HL-60/S4 (cell line): Measurements from ENCODE around the gene BTBD3.

Experiments used
- in situ Hi-C: fragments of 300-500 bp; cut with MboI; formaldehyde crosslinking; loops from 2 replicates; pipeline ENCODE4 v1.14.3; 2022; ENCODE audit warnings: low sequenced_read_pairs

BTBD3 gene

GRCh38 chr20:11912659-11913415 lies 4.9 kb upstream of the BTBD3 start:
- in situ Hi-C loops = no loop called here

GRCh38 chr20:11918391-11918845 lies 725 bp downstream of the BTBD3 start:
- in situ Hi-C loops = no loop called here

DNA sequence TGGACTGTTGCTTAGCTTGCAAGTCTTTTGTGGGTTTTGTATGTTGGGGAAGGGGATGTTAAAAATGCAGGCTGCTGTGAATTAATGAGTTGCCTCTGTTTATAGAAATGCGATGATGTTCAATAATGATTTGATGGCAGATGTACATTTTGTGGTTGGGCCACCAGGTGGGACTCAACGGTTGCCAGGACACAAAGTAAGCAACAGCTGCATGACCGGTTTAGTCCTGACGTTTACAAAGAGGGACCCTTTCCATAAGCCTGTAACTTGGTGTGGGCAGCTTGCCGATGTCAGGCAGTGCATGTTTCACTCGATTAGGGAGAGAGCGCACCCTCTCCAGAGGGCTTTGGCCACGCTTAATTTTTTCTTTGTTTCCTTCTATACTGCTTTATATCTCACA lies 1.3 kb downstream of the BTBD3 start:
- in situ Hi-C loops = no loop called here

DNA sequence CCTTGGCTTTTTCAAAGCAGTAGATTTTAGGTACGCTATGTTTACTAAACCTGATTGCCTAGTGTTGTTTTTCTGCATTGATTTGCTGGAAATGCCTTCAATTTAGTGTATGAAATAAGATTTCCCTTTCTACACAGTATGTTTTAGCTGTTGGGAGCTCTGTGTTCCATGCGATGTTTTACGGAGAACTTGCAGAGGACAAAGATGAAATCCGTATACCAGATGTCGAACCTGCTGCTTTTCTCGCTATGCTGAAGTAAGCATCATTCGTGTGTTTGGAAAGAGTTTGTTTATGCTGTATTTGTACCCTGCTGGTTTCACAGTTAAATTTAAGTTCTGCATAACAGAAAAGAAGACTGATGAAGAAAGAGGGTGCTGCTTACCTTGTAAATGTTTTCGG lies 1.9 kb downstream of the BTBD3 start:
- in situ Hi-C loops = no loop called here

- in situ Hi-C loops = no loop called here
These were observed 2.4 kb downstream of the BTBD3 start for GRCh38 chr20:11920083-11920482.

DNA sequence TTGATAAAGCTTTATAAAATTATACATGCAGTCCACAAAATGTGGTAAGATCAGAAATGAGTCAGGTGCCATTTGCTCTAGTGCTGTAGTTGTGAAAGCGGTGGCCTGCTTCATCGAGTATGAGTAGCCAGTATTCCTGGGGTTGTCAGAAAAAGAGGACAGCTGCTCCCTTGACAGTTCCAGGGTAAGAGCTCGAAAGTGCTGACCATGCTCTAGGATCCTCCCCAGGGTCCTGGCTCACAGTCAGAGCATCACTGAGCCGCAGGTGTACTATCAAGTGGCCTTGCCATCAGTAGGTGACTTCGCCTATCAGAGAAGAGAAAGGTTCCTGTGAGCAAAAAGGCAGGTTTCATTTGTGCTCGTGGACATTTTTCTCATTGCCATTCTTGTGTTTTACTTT lies 3.6 kb downstream of the BTBD3 start:
- in situ Hi-C loops = no loop called here

DNA sequence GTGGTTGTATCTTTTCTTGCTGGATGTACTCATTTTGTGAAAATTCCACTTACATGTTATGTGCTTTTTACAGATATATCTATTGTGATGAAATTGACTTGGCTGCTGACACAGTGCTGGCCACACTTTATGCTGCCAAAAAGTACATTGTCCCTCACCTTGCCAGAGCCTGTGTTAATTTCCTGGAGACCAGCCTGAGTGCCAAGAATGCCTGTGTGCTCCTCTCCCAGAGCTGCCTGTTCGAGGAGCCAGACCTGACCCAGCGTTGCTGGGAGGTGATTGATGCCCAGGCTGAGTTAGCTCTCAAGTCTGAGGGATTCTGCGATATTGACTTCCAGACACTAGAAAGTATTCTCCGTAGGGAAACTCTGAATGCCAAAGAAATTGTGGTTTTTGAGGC lies 4.9 kb downstream of the BTBD3 start:
- in situ Hi-C loops = no loop called here

DNA sequence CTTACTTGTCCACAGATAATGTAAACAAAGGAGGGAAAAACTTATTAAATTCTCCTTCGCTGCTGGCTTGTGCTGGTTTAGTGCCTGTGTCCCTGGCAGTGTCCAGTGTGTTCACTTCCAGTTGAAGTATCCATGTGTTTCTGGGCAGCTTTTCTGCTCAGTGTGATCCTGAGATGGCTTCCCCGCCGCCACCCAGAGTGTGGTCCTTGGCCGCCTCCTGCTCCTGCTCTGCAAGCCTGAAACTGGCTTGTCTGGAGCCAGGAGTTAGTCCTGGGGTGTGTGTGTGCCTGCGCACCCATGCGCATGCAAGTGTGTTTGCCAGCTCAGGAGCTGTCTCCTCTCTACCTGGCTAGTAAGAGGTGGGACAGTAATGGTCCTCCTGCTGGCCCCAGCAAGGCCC lies 7.2 kb downstream of the BTBD3 start:
- in situ Hi-C loops = no loop called here

DNA sequence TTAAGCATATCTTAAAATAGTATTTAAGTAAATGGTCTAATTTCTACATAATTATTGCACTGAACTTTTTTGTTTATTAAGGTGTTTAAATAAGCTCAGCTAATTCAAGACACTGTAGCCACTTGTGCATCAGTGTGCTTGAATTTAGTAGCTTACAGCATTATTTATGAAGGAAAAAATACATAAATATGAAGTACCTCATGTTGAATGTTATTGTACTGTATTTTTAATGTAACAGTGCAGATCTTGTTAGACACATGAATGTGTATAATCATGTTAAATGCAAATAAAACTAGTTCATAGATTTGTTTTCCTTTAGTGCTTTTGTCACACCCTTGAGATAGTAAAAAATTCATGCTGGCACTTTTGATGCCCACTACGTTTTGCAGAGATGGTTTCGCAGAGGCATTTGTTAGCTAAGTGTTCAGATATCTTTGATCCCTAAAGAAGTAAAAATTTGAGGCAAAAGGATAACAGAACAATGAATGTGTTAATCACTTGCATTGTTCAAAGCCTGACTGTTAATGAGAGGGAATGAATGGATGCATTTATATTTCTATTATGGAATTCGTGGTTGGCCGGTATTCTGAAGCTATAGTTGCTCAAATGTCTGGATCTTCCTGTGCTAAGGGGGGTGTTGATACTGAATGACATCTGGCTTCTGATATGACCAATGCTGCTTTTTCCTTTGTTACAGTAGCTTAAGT lies 8.8 kb downstream of the BTBD3 start:
- in situ Hi-C loops = no loop called here

GRCh38 chr20:11929947-11930346 lies 12.3 kb downstream of the BTBD3 start:
- in situ Hi-C loops = no loop called here

DNA sequence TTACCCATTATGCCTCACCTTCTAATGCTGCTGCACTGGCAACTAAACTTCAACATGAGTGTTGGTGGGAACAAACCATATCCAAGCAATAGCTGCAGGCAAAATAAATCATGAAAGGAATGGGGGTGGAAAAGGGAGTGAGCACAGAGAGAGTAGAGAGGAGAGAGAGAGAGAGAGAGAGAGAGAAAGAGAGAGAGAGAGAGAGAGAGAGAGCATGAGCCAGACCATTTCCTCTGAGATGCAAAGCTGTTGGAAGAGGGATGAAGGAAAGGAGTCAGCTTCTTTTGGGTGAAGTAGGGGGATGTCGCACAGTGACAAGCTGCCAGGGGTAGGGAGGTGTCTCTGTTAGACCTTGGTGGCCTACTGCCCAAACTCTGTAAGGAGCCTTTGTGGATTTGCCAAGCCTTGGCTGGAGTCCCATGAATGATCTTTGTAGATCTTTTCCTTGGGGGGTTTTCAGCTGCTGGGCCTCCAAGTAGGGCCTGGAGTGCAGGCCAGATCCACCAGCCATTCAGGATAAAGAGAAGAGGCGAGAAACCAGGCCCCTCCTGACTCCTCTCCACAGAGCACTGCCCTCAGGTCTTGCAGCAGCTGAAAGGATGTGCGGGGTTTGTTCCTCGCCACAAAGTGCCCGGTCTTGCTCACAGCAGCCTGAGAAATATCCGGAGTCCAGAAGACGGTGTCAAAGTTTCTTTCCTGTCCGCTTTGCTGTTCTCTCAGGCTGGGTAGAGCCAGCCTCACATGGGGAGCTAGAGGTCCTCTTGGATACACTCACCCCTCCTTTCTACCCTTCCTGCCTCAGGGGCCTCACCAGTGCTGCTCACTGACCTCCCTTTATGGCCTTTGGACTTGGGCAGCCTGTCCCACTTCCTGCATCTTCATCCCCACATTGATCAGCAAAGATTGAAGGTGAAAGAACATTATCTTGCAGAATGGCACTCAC lies 17.8 kb downstream of the BTBD3 start:
- in situ Hi-C loops = no loop called here

DNA sequence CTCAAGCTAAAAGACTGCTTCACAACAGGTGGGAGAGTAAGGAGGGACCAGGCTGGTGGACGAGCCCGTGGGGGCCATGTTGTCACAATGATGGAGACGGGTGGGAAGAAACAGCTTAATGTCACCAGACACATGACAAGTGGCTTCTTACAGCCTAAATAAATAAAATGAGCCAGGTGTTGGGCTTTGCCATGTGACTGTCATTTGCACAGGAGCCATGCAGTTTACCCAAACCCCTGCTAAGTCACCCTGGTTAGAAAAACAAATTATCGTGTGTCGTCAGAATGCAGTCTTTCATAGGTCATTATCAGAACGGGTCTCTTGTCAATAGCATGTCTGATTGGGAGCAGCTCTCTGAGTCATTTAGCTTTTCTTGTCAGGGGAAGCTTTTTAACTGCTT lies 18.5 kb downstream of the BTBD3 start:
- in situ Hi-C loops = no loop called here

DNA sequence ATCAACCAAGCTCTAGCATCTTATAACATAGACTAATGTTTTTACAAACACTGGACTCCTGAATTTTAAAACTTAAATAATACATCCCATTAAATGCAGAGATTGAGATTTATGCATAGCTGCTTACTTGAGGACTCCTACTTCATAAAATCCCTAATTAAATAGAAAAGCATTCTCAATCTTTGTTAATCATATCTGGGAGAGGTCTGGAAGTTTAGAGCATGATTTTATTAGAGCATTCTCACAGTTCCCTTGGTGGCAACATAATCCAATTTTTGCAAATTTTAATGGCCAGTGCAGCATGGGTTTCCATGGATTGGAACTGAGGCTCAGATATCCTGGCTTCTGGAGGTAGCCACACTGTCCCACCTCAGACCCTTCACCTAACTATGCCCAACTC lies 19.5 kb downstream of the BTBD3 start:
- in situ Hi-C loops = no loop called here

- in situ Hi-C loops = no loop called here
These were observed 24.0 kb downstream of the BTBD3 start for GRCh38 chr20:11941593-11942246.

GRCh38 chr20:11943778-11944177 lies 26.1 kb downstream of the BTBD3 start:
- in situ Hi-C loops = no loop called here

DNA sequence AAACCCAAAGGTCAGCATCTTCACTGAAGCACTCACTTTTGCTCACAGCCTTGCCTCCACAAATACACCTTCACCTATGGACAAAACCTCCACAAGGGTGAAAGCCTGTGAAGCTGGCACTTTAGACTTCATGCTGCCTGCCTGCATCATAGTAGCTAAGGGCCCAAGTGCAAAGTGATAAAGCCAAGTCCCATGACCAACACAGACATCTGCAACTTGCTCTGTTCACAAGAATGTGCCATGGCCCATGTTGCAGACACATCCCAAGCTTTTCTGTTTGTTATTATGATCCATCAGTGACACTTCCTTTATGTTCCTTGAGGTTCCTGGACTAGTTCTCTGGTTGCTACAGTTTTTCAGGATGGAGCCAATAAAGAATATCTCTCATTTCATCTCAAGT lies 31.1 kb downstream of the BTBD3 start:
- in situ Hi-C loops = no loop called here

GRCh38 chr20:11949711-11950110 lies 32.0 kb downstream of the BTBD3 start:
- in situ Hi-C loops = no loop called here

GRCh38 chr20:11951696-11952095 lies 34.0 kb downstream of the BTBD3 start:
- in situ Hi-C loops = no loop called here

DNA sequence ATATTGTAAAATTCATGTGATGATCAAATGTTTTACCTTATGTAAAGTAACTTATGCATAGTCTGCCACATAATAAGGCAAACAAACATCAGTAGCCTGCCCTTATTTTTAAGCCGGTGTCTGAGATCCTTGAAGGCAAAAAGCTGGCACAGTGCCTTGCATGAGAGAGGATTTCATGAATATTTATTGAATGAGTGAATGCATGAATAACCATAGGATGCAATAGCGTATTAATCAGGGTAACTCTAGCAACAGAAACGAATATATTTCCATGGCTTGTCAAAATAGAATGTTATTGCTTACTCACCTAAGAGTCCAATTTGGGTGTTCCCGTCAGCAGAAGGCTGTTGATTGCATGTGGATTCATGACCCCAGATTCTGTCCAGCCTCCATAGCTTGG lies 34.9 kb downstream of the BTBD3 start:
- in situ Hi-C loops = no loop called here

GRCh38 chr20:11957911-11958310 lies 40.2 kb downstream of the BTBD3 start:
- in situ Hi-C loops = no loop called here

DNA sequence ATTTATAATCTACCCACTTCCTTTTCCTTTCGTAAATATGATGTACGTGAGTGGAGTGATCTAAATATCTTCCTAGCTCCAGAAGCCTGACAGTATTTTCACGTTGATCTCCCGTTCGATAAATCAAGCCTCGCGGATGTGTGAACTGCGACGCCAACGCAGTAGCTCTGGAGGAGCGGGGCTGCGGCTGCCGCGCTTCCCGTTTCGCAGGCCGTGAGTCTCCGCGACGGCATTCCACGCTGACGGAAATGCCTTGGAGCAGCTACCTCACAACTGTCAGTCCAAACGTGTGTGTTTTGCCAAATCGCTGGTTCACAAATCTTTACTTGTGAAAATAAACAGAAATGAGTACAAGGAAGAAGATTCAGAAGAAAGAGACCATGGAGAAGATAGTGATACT lies 41.2 kb downstream of the BTBD3 start:
- in situ Hi-C loops = no loop called here
